Effector CD8-positive, alpha-beta T cell (primary cell): ENCODE measurements around the gene FOXC2.
A peak's percentile ranks its signal among the peaks of the same experiment; 100 is the strongest.

ENCODE experiments used
- DNase-seq: peaks from one replicate; lab custom pipeline; 2025; lab: John Stamatoyannopoulos, UW

FOXC2 gene

GRCh38 chr16:86556576-86556975 lies 10.1 kb upstream of the FOXC2 start:
- no peak for DNase-seq

DNA sequence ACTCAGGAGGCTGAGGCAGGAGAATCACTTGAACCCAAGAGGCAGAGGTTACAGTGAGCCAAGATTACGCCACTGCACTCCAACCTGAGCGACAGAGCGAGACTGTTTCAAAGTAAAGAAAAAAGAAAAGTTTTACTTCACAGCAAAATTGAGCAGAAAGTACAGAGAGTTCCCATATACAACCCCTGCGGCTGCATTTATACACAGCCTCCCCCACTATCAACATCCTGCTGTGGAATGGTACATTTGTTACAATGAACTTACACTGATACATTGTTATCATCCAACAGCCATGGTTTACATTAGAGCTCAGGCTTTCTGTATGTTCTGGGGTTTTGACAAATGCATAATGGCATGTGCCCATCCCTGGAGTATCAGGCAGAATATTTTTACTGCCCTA lies 9.0 kb upstream of the FOXC2 start:
- no peak for DNase-seq

DNA sequence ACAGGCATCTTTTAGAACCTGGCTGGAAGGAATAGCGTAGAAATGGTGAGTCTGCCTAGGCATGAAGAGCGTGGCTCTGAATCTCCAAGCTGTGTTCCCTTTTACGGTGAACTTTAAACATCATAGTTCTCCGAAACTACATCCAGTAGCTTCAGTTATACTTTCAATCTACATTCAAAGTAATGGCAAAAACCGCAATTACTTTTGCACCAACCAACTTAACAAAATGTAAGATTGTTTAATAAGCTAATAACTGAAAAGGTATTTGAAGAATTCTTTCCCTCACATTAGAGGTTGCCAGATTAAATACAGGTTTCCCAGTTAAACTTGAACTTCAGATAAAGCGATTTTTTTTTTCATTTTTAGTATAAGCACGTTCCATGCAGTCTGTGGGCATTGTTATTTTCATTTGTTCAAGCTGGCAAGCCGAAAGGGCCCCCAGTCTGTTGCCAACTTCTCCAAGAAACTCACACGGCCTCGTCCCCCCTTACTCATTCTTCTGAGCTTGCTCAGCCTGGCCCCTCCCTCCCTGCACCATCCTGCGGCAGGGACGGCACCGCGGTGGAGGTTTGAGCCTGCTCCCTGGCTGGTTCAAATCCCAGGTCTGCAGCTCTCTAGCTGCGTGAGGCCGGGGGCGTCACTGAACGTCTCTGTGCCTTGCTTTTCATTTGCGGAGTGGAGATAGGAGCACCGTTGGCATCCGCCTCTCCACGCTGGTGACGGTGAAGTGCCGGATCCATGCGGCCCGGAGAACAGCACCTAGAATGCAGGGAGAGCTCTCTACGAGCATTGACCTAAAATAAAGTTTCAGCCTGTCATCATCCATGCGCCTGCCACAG lies 8.1 kb upstream of the FOXC2 start:
- DNase-seq, result no peak

- DNase-seq, result no peak
Observed at GRCh38 chr16:86559802-86560305, 6.8 kb upstream of the FOXC2 start.

GRCh38 chr16:86562356-86562755 lies 4.3 kb upstream of the FOXC2 start:
- no peak for DNase-seq

GRCh38 chr16:86563469-86564345 lies 2.9 kb upstream of the FOXC2 start:
- DNase-seq, result peak; percentile 80

DNA sequence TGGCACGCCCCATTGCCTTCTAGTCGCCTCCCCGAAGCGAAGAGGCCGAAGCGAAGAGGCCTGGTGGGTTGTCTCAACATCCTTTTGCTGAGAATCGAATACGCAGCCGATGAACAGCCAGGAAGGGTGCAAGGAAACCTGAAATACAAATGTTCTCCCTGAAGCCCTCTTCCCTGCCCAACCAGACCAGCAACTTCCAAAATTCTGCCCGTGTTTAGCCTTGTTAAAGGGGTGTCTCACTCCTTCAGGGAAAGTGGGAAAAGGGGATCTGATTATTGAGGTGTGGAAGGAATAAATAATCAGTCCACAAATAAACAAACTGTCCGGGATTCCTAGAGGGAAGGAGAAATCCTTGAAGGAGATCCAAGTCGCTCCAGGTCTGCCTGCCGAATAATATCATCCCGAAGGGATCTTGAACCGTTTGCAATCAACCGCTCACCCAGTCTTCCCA lies 1.4 kb upstream of the FOXC2 start:
- DNase-seq, result no peak

- no peak for DNase-seq
Observed at GRCh38 chr16:86565644-86566511, 751 bp upstream of the FOXC2 start.

DNA sequence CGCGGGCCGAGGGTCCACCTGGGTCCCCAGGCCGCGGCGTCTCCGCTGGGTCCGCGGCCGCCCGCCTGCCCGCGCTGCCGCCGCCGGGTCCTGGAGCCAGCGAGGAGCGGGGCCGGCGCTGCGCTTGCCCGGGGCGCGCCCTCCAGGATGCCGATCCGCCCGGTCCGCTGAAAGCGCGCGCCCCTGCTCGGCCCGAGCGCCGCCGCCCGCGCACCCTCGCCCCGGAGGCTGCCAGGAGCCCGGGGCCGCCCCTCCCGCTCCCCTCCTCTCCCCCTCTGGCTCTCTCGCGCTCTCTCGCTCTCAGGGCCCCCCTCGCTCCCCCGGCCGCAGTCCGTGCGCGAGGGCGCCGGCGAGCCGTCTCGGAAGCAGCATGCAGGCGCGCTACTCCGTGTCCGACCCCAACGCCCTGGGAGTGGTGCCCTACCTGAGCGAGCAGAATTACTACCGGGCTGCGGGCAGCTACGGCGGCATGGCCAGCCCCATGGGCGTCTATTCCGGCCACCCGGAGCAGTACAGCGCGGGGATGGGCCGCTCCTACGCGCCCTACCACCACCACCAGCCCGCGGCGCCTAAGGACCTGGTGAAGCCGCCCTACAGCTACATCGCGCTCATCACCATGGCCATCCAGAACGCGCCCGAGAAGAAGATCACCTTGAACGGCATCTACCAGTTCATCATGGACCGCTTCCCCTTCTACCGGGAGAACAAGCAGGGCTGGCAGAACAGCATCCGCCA lies 504 bp downstream of the FOXC2 start:
- no peak for DNase-seq

- DNase-seq, result no peak
Observed at GRCh38 chr16:86567701-86568581, 1.3 kb downstream of the FOXC2 start.

GRCh38 chr16:86568677-86569623 lies 2.3 kb downstream of the FOXC2 start:
- DNase-seq, result no peak

- DNase-seq, result no peak
Observed at GRCh38 chr16:86569701-86570447, 3.2 kb downstream of the FOXC2 start.

DNA sequence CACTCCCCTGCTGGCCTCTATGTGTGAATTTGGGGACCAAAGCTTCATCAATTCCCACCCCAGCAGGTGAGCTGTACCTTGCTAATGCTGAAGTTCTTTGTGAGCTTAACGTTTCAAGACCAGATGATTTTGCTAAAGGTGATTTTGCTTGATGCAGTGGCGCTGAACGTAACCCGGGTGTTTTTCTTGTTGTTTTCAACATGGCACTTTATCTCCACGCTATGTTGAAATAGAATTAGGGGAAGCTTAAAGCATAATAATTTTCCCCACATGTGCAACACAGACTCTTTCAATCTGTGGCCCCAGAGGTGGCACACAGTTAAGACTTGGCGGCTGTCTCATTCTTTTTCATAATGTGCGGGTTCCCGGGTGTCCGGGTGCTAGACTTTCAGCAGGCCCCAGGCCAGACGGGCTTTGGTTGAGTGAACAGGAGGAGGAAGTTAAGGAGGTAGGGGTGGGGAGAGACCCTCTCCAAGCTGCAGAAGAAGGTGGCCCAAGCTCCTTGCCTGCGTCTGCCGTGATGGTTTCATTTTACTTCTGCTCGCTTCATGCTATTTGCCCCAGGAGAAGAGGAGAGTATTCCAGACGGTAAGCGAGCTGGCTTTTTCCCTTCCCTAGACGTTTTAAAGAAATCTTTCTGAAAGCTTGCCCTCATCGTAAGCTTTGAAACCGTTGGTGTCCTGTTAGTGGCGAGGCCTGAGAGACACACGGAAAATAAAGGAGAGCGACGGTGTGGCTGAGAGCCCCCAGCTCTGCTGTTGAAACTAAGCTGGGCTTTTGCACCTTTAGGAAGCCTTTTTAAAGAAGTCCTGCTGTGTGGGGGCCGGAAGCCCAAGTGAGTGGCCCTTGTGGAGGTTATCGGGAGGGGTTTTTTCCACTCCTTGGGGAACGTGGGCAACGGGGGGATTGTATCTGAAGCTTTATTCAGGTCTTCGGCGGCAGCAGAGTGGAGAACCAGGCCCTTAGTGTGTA lies 4.2 kb downstream of the FOXC2 start:
- DNase-seq, result no peak

- DNase-seq, result no peak
Observed at GRCh38 chr16:86571530-86571915, 4.9 kb downstream of the FOXC2 start.

DNA sequence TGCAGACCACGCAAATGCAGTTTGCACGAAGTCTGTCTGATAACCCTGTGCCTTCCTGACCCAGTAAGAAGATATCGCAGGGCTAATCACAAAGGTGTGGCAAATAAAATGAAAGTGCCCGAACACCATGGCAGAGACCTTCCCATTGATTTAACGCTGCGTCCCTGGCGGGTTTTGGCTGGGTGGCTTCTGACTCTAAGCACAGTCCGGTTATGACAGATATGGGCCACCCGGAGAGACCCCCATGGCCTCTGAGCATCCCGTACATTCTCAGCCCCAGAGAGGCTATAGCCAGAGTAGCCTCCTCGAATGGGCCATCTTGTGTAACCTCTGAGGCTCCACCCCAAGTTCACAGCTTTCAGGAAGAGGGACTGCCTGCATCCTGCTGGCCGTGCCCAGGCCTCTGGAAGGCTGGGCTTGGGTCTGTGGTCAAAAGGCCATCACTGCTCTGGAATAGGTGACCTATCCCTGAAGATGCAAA lies 5.5 kb downstream of the FOXC2 start:
- DNase-seq, result no peak

GRCh38 chr16:86572606-86573005 lies 6.0 kb downstream of the FOXC2 start:
- DNase-seq, result no peak

DNA sequence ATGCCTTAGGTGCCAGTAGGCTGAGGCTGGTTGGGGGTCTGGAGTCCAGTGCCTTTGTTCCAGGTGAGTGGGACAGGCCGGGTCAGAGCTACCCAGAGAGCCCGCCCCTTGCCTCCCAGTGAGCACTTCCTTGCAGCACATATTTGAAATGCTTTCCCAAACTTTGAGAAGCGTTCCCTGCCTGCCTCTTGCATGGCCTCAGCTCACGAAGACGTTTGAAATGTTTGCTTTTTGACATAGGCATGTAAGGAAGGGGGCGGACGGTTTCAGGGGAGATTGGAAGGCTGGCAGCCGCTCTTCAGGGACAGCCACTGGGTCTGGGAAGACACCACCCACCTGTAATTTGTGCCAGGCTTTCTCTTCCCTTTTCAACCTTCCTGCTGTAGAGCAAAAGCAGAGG lies 6.6 kb downstream of the FOXC2 start:
- DNase-seq, result no peak
